Measurements from ENCODE around the gene SYNE1.
"Not testable (repeated sequence)": the region's sequence is repeated elsewhere in the genome, so short reads cannot be mapped to it uniquely, and the experiment has no call there.

Gene SYNE1

DNA sequence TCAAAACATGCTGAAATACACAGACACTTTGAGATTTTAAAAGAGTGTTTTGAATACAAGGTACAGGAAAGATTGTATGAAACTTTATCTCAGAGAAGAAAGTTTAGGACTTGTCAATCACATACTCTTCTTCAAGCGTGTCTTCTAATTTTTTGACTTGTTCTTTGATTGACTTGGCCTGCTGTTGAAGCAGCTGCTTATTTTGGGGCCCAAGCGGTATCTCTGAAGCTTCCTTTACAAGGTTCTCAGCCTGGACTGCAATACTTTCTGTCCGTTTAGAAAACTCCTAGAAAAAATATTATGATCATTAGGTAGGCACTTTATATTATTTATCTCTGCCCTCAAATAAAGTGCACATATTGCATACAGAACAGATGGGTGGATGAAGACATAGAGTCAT is 201.3 kb downstream of the SYNE1 start:
- TF ChIP-seq, protein P1, sequence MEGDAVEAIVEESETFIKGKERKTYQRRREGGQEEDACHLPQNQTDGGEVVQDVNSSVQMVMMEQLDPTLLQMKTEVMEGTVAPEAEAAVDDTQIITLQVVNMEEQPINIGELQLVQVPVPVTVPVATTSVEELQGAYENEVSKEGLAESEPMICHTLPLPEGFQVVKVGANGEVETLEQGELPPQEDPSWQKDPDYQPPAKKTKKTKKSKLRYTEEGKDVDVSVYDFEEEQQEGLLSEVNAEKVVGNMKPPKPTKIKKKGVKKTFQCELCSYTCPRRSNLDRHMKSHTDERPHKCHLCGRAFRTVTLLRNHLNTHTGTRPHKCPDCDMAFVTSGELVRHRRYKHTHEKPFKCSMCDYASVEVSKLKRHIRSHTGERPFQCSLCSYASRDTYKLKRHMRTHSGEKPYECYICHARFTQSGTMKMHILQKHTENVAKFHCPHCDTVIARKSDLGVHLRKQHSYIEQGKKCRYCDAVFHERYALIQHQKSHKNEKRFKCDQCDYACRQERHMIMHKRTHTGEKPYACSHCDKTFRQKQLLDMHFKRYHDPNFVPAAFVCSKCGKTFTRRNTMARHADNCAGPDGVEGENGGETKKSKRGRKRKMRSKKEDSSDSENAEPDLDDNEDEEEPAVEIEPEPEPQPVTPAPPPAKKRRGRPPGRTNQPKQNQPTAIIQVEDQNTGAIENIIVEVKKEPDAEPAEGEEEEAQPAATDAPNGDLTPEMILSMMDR (conservative IDR thresholded peaks at IDR 0.05): no peak
- TF ChIP-seq ZFX (IDR thresholded peaks at IDR 0.05): no peak
- no peak overlapping the region for H3K27ac ChIP-seq

DNA sequence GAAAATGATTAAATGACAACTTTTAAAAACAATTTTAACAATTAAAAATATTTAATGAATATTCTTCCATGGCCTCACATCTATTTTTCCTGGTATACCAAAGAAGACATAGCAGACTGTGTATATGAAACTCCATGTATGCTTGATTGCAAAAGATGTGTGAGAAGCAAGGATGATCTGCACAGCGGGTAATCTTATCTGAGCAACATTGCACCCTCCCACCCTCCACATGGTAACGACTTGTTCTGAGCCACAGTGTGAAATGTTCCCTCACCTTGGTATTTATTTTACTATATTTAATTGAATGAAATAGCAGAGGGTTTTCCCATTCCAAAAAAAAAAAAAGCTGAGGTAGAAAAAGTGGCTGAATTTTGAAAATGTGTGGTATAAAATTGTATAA is 204.4 kb downstream of the SYNE1 start:
- no peak for TF ChIP-seq ZFX (IDR thresholded peaks at IDR 0.05)
- TF ChIP-seq, protein P1 (conservative IDR thresholded peaks at IDR 0.05): no peak
- no peak overlapping the region for H3K27ac ChIP-seq

DNA sequence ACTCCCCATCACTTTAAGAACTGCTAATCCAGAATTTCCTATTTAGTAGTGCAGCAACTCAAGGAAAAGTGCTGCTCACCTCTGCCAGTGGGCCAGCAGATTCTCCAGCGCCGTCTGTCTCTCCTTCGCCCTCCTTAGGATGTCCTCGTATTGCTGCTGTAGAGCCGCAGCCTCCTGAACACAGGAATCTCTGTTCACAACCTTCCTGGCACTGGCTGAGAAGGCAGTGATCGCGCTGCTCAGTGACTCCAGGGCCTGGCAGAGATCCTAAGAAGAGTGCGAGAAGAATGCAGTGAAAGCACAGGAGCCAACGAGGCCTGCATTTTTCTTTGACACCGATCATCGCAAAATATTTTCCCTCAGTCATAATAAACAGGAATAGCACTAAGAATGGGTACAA is 209.0 kb downstream of the SYNE1 start:
- TF ChIP-seq, protein P1 (conservative IDR thresholded peaks at IDR 0.05): no peak
- TF ChIP-seq ZFX (IDR thresholded peaks at IDR 0.05): no peak
- no peak overlapping the region for H3K27ac ChIP-seq

DNA sequence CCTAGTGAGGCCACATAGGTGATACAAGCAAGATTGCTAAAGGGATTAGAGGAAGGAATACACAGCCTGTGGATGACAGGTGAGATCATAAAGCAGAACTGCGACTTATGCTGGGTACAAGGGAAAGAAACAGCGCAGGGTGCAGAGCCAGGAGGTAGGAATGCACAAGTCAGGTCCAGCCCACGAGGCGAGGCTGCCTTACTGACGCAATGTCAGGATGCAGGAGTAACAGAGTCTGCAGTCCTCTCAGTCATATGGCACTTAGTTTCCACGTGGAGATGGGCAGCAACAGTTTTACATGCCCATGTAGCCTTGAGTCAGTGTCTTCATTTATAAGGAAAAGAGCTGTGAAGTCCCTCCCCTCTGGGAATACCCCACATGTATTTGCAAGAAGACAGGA is 210.9 kb downstream of the SYNE1 start:
- no peak overlapping the region for H3K27ac ChIP-seq
- no peak for TF ChIP-seq ZFX (IDR thresholded peaks at IDR 0.05)
- TF ChIP-seq, protein P1 (conservative IDR thresholded peaks at IDR 0.05): no peak

DNA sequence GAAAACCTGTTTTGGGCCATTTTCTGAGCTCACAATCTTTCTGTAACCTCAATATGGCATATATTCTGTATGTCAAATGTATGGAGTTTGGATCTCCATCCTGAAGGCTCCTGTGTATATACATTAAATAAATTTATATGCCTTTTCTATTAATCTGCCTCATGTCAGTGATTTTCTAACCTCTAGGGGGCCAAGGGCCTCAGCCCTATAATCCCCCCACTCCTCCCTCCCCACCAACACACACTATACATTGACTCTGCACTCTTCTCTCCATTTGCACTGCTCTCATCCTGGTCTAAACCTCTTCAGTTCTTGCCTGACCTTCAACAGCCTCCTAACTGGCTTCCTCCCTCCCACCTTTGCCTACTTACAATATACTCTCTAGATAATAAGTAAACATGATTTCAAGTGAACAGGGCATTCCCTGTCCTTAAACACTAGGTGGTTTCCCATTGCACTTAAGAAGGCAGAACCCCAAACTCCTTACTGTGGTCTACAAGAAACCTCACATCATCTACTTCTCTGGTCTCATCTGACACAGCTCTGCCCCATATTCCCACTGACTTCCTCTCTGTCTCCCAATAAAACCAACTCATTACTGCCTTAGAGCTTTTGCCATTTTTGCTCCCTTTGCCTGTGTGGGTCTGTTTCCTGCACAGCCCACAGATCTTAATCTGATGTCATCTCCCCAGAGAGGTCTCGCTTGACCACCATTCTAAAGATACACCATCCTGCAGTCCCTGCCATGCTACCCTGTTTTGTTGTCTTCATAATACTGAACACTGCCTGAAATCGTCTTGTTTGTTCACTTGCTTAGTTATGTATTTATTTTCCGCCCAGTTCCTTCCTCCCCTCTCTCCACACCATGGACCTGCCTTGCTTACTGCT is 213.7 kb downstream of the SYNE1 start:
- no peak overlapping the region for H3K27ac ChIP-seq
- TF ChIP-seq, protein P1 (conservative IDR thresholded peaks at IDR 0.05): no peak

DNA sequence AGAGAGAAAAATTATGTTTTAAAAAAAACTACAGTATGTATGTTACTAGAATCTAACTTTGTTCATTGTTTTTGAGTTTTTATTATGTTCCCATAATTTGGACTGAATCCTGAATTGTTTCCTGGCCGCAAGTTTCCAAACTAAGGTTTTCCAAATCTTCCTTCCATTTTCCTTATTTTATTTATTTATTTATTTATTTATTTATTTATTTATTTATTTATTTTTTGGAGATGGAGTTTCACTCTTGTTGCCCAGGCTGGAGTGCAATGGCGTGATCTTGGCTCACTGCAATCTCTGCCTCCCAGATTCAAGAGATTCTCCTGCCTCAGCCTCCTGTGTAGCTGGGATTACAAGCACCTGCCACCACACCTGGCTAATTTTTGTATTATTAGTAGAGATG is 215.7 kb downstream of the SYNE1 start:
- not testable (repeated sequence) for H3K27ac ChIP-seq

GRCh38 chr6:152420696-152421095 is 216.5 kb downstream of the SYNE1 start:
- H3K27ac ChIP-seq: no peak overlapping the region
- no peak for TF ChIP-seq ZFX (IDR thresholded peaks at IDR 0.05)
- TF ChIP-seq, protein P1 (conservative IDR thresholded peaks at IDR 0.05): no peak

DNA sequence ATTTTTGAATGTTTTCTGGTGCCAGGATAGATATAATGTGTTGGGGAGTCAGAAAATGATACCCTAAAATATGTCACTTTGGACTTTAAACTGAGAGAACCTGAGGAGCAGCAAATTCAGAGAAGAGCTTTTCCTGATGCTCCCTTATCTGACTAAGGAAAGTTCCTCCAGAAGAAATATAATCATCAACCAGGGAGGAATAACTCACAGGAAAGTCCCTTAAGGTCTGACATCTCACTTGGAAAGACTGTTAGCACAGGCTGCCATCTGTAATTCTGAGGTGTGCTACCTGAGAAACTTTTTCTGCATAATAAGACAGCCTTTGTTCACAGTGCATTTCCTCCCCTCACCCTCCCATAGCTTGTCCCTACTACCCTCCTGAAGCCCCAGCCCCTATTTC is 218.6 kb downstream of the SYNE1 start:
- TF ChIP-seq, protein P1 (conservative IDR thresholded peaks at IDR 0.05): no peak
- no peak for TF ChIP-seq ZFX (IDR thresholded peaks at IDR 0.05)
- no peak overlapping the region for H3K27ac ChIP-seq

Measured in C4-2B (cell line).